DMS53 (cell line): ENCODE measurements around the gene TTLL11.
"Not testable (repeated sequence)": the region's sequence is repeated elsewhere in the genome, so short reads cannot be mapped to it uniquely, and the experiment has no call there.

Experiments used
- DNase-seq: peaks from one replicate; lab custom pipeline; 2025; lab: John Stamatoyannopoulos, UW

TTLL11 gene

GRCh38 chr9:122004589-122004988, 88.5 kb downstream of the TTLL11 start:
- DNase-seq: no peak

- DNase-seq: no peak
Observed at GRCh38 chr9:122001491-122002201, 91.5 kb downstream of the TTLL11 start.

GRCh38 chr9:122000526-122000925, 92.6 kb downstream of the TTLL11 start:
- DNase-seq: not testable (repeated sequence)

GRCh38 chr9:121999556-121999955, 93.6 kb downstream of the TTLL11 start:
- DNase-seq: no peak

- DNase-seq: no peak
Observed at GRCh38 chr9:121998513-121999049, 94.5 kb downstream of the TTLL11 start.

- no peak for DNase-seq
Observed at GRCh38 chr9:121997791-121998190, 95.3 kb downstream of the TTLL11 start.

GRCh38 chr9:121996783-121997182, 96.3 kb downstream of the TTLL11 start:
- DNase-seq: no peak

- no peak for DNase-seq
Observed at GRCh38 chr9:121995997-121996396, 97.1 kb downstream of the TTLL11 start.

GRCh38 chr9:121992571-121993212, 100.4 kb downstream of the TTLL11 start:
- peak; percentile 88 for DNase-seq

GRCh38 chr9:121991307-121991661, 101.8 kb downstream of the TTLL11 start:
- DNase-seq: no peak

- DNase-seq: no peak
Observed at GRCh38 chr9:121990600-121991306, 102.4 kb downstream of the TTLL11 start.

- no peak for DNase-seq
Observed at GRCh38 chr9:121989010-121989409, 104.1 kb downstream of the TTLL11 start.

- no peak for DNase-seq
Observed at GRCh38 chr9:121987314-121987713, 105.8 kb downstream of the TTLL11 start.

GRCh38 chr9:121985792-121986494, 107.2 kb downstream of the TTLL11 start:
- DNase-seq: no peak

GRCh38 chr9:121984726-121985402, 108.2 kb downstream of the TTLL11 start:
- no peak for DNase-seq

GRCh38 chr9:121983736-121984135, 109.4 kb downstream of the TTLL11 start:
- no peak for DNase-seq

GRCh38 chr9:121981118-121981883, 111.8 kb downstream of the TTLL11 start:
- DNase-seq: no peak

GRCh38 chr9:121980665-121981064, 112.4 kb downstream of the TTLL11 start:
- not testable (repeated sequence) for DNase-seq

- no peak for DNase-seq
Observed at GRCh38 chr9:121979736-121980135, 113.4 kb downstream of the TTLL11 start.

- DNase-seq: peak; percentile 85
Observed at GRCh38 chr9:121976751-121977150, 116.4 kb downstream of the TTLL11 start.

- DNase-seq: peak; percentile 96
Observed at GRCh38 chr9:121975801-121976277, 117.3 kb downstream of the TTLL11 start.
